GM12878 (cell line): Measurements from ENCODE around the gene EIF2S2. TPM values are rescaled to one million over a fixed set of nuclear protein-coding genes. Genes with fewer than 3 reads are reported as not detected.
A peak's percentile ranks its signal among the peaks of the same experiment; 100 is the strongest.

Experiments
- ATAC-seq: fragments of 200-7000 bp; cut with Tn5 transposase; 3 replicates; pipeline ENCODE4 v1.9.1; 2020; ENCODE audit warnings: mild to moderate bottlenecking, moderate library complexity
- BruUV-seq: library from RNA; stranded (reverse); fragments of 400-500 nt; replicated peaks from 2 replicates; lab custom pipeline; 2021; lab: Mats Ljungman, UMichigan
- CTCF ChIA-PET: fragments of 300-600 bp; sonication (Branson Sonifier 250); formaldehyde crosslinking; extraction: SDS; loops from one replicate; lab custom pipeline; 2021; ENCODE audit warnings: inconsistent platforms; lab: Yijun Ruan, JAX
- POLR2A ChIA-PET: fragments of 350-600 bp; formaldehyde crosslinking; extraction: SDS; loops from one replicate; lab custom pipeline; 2021; ENCODE audit warnings: inconsistent platforms; lab: Charles Lee
- RAD21 ChIA-PET: fragments of 300-600 bp; sonication (Branson Sonifier 250); formaldehyde crosslinking; loops from one replicate; lab custom pipeline; 2023; ENCODE audit warnings: antibody characterized with exemption; ENCODE audit not compliant: unreplicated experiment; lab: Charles Lee
- SMC1A ChIA-PET: fragments of 300-600 bp; sonication (Branson Sonifier 250); formaldehyde crosslinking; loops from one replicate; lab custom pipeline; 2023; ENCODE audit not compliant: unreplicated experiment, uncharacterized antibody; lab: Charles Lee
- DNase-seq: peaks from one replicate; pipeline ENCODE4 v3.0.0-alpha.2; 2011; ENCODE audit warnings: low read depth, low spot score
- FAIRE-seq: peaks from 3 replicates; lab custom pipeline; 2011; peaks lifted over from hg19 to GRCh38; lab: Jason Lieb, UNC
- H2AFZ ChIP-seq: 2 replicates; pipeline ENCODE4 v1.6.0; 2011; ENCODE audit warnings: low read depth, low read length, control low read depth; ENCODE audit not compliant: control insufficient read depth
- H3K27ac ChIP-seq: 2 replicates; pipeline ENCODE4 v1.5.1; 2011; ENCODE audit warnings: control low read depth; ENCODE audit not compliant: control insufficient read depth, insufficient read depth
- H3K27me3 ChIP-seq, 2 experiments: replicated peaks in 1 of 2; 2 replicates each; pipeline versions ENCODE4 v1.6.0 to v1.6.1; 2011; ENCODE audit warnings: low read length in 1 of 2; ENCODE audit not compliant: control insufficient read depth in 2 of 2, insufficient read depth in 2 of 2
- H3K36me3 ChIP-seq, 2 experiments: 2 replicates each; pipeline ENCODE4 v1.5.1; 2011; ENCODE audit warnings: low read length in 1 of 2; ENCODE audit not compliant: control insufficient read depth in 2 of 2, insufficient read depth in 2 of 2
- H3K4me1 ChIP-seq: 2 replicates; pipeline ENCODE4 v1.6.1; 2011; ENCODE audit warnings: mild to moderate bottlenecking, low read length, moderate library complexity, mixed read lengths; ENCODE audit not compliant: control insufficient read depth, insufficient read depth
- H3K4me2 ChIP-seq: 2 replicates; pipeline ENCODE4 v1.6.0; 2011; ENCODE audit warnings: control low read depth; ENCODE audit not compliant: control insufficient read depth, insufficient read depth
- H3K4me3 ChIP-seq: fragments of 200-600 bp; sonication (generic); 2 replicates; pipeline ENCODE4 v1.5.1; 2016
- H3K79me2 ChIP-seq: 2 replicates; pipeline ENCODE4 v1.6.0; 2011; ENCODE audit warnings: low read length; ENCODE audit not compliant: control insufficient read depth, insufficient read depth
- H3K9ac ChIP-seq: 2 replicates; pipeline ENCODE4 v1.8.0; 2011; ENCODE audit warnings: low read length, control low read depth, mixed read lengths; ENCODE audit not compliant: control insufficient read depth, insufficient read depth
- H3K9me3 ChIP-seq: replicated peaks from 3 replicates; pipeline ENCODE4 v1.5.1; 2011; ENCODE audit warnings: mild to moderate bottlenecking, low read length; ENCODE audit not compliant: control insufficient read depth, insufficient read depth
- H4K20me1 ChIP-seq: 2 replicates; pipeline ENCODE4 v1.6.0; 2011; ENCODE audit not compliant: control insufficient read depth, insufficient read depth
- ATF7 ChIP-seq: fragments of 450-650 bp; IDR thresholded peaks from 2 replicates; pipeline ENCODE4 v1.6.1; 2016; ENCODE audit warnings: low read depth, mild to moderate bottlenecking
- BCL3 ChIP-seq: IDR thresholded peaks from 2 replicates; pipeline ENCODE4 v1.6.1; 2011; ENCODE audit warnings: borderline replicate concordance, low read depth, mild to moderate bottlenecking, moderate library complexity, low read length; ENCODE audit not compliant: insufficient read depth, poor library complexity, severe bottlenecking
- BMI1 ChIP-seq: fragments of 450-650 bp; IDR thresholded peaks from 2 replicates; pipeline ENCODE4 v1.6.1; 2016; ENCODE audit warnings: mild to moderate bottlenecking, moderate library complexity, borderline replicate concordance
- CBX5 ChIP-seq: sonication (generic); IDR thresholded peaks from 2 replicates; pipeline ENCODE4 v1.6.1; 2016; ENCODE audit warnings: low read depth, moderate library complexity, mild to moderate bottlenecking, inconsistent platforms
- CREM ChIP-seq: IDR thresholded peaks from 2 replicates; pipeline ENCODE4 v1.6.1; 2014; ENCODE audit warnings: antibody characterized with exemption, low read depth
- FOXK2 ChIP-seq: fragments of 450-650 bp; IDR thresholded peaks from 2 replicates; pipeline ENCODE4 v1.6.1; 2017; ENCODE audit warnings: mild to moderate bottlenecking, moderate library complexity
- RBBP5 ChIP-seq: fragments of 200-600 bp; sonication (generic); conservative IDR thresholded peaks from 2 replicates; pipeline ENCODE4 v1.6.1; 2016
- USF1 ChIP-seq: IDR thresholded peaks from 2 replicates; pipeline ENCODE4 v1.6.1; 2011; ENCODE audit warnings: borderline replicate concordance, low read depth, mild to moderate bottlenecking, moderate library complexity, mixed read lengths, low read length; ENCODE audit not compliant: insufficient read depth; ENCODE audit errors: extremely low read length
- ZNF384 ChIP-seq: IDR thresholded peaks from 2 replicates; pipeline ENCODE4 v1.6.1; 2012; ENCODE audit warnings: low read depth, mild to moderate bottlenecking, low read length, improper control_type of control experiment, borderline replicate concordance
- ZZZ3 ChIP-seq: IDR thresholded peaks from 2 replicates; pipeline ENCODE4 v1.6.1; 2011; ENCODE audit warnings: low read depth; ENCODE audit not compliant: control insufficient read depth, insufficient read length
- WGBS: methylation state at CpG from one replicate; pipeline ENCODE4 v1.1.6; 2016; ENCODE audit warnings: low lambda C conversion rate; ENCODE audit not compliant: insufficient replicate concordance, insufficient coverage; ENCODE audit errors: missing lambda C conversion rate; 5-methylcytosine and 5-hydroxymethylcytosine counted together
- in situ Hi-C: fragments of 300-500 bp; cut with MboI; formaldehyde crosslinking; loops from 9 replicates; pipeline ENCODE4 v1.14.3; 2018; ENCODE audit warnings: mixed read lengths
- intact Hi-C: fragments of 100-400 bp; cut with micrococcal nuclease; formaldehyde crosslinking; loops from one replicate; pipeline ENCODE4 v1.14.2; 2022; ENCODE audit not compliant: unreplicated experiment
- polyA plus RNA-seq, 11 experiments: library from polyadenylated mRNA; depleted of rRNA in 4 of 11; unstranded in 6 of 11; stranded (reverse) in 5 of 11; fragments of >200 nt; fragmentation: Nextera tagmentation in 4 of 11; fragmentation: Illumina TruSeq in 1 of 11; extraction: Ambion mirVana in 4 of 11; extraction: Trizol in 1 of 11; gene quantifications; 1 replicate in 1 of 11; 2 replicates in 10 of 11; pipeline versions ENCODE4 v1.2.1 to v1.2.3, GENCODE V29; 2011 to 2016; ENCODE audit warnings: inconsistent platforms in 2 of 11, missing spikeins in 2 of 11, low read depth in 1 of 11
- total RNA-seq, 4 experiments: library from RNA; depleted of rRNA in 3 of 4; stranded (reverse); fragments of >200 nt in 3 of 4; fragmentation: Illumina TruSeq in 1 of 4; extraction: Trizol in 1 of 4; gene quantifications; 2 replicates each; pipeline versions ENCODE4 v1.2.1 to v1.2.3, GENCODE V29; 2013 to 2021

Gene EIF2S2
- total and polyA plus RNA-seq, 10 of the 15 experiments (the other 5 are each of a cell fraction or from before 2014, with no cell fraction given): 60.2 to 153 (median 84.3) TPM

- H4K20me1 ChIP-seq: no peaks in the 10 kb centered on the region
- ChIA-PET RAD21 (no interaction called here), POLR2A (interaction anchor here (1.1 kb wide), 1 partner anchor 18 kb away, joined by 3 read pairs; no protein-coding TSS in a partner anchor), CTCF (interaction anchor here (1.0 to 1.1 kb wide), 2 partner anchors 8 to 11 kb away, joined by 4 read pairs; no protein-coding TSS in a partner anchor), SMC1A (interaction anchor here (1.3 kb wide), 1 partner anchor 9 kb away, joined by 5 read pairs; no protein-coding TSS in a partner anchor)
- H3K9me3 ChIP-seq: no peaks in the 10 kb centered on the region
- BruUV-seq: TSS peak; percentile 41
- 98% methylated on average over 3 of the region's 3 CpGs for WGBS
- no peaks in the 10 kb centered on the region for H3K27me3 ChIP-seq
- peaks cover 30% of the 10 kb centered on the region for H3K79me2 ChIP-seq
- intact Hi-C loops (no loop called here), in situ Hi-C loops (no loop called here)
- peaks cover 22 to 67% of the 10 kb centered on the region in 2 experiments for H3K36me3 ChIP-seq
- ATAC-seq (no peak), DNase-seq (no peak), FAIRE-seq (no peak)
- no peak overlapping the region for H3K4me3 ChIP-seq
- TF ChIP-seq BMI1 (no peak), CREM (no peak), ZNF384 (no peak), USF1 (no peak), FOXK2 (no peak), CBX5 (no peak)
- H3K27ac ChIP-seq: no peak overlapping the region
- H3K4me2 ChIP-seq: no peak overlapping the region
- no peak overlapping the region for H2AFZ ChIP-seq
- 0 out of 2 replicates have a peak, but pooled peaks cover under 1% of the 10 kb centered on the region for H3K4me1 ChIP-seq
- no peak overlapping the region for H3K9ac ChIP-seq
Measured at GRCh38 chr20:34100576-34100975, 11.5 kb downstream of the EIF2S2 start.

- Histone ChIP-seq H3K4me3 (no peak overlapping the region), H3K79me2 (peaks cover 22% of the 10 kb centered on the region), H4K20me1 (no peaks in the 10 kb centered on the region), H2AFZ (no peak overlapping the region), H3K27me3 (no peaks in the 10 kb centered on the region), H3K9me3 (no peaks in the 10 kb centered on the region), H3K27ac (no peak overlapping the region), H3K4me1 (no peaks in the 10 kb centered on the region), H3K4me2 (no peak overlapping the region), H3K36me3 (peaks cover 19 to 59% of the 10 kb centered on the region in 2 experiments), H3K9ac (no peak overlapping the region)
- in situ Hi-C loops (no loop called here), intact Hi-C loops (no loop called here)
- RAD21 ChIA-PET: no interaction called here
- POLR2A ChIA-PET: no interaction called here
- CTCF ChIA-PET: interaction anchor here (1.0 kb wide), 1 partner anchor 9 kb away, joined by 4 read pairs; no protein-coding TSS in a partner anchor
- WGBS: 69% methylated on average over 5 of the region's 5 CpGs
- no TSS peak for BruUV-seq
- DNase-seq (no peak), ATAC-seq (no peak), FAIRE-seq (no peak)
- TF ChIP-seq RBBP5 (no peak), BMI1 (no peak), BCL3 (peak; percentile 69), ATF7 (no peak), ZZZ3 (no peak)
- SMC1A ChIA-PET: no interaction called here
Measured at GRCh38 chr20:34099675-34100074, 12.4 kb downstream of the EIF2S2 start.
